ENCODE measurements around the gene ISG15.
A peak's percentile ranks its signal among the peaks of the same experiment; 100 is the strongest.
"Not testable (repeated sequence)": the region's sequence is repeated elsewhere in the genome, so short reads cannot be mapped to it uniquely, and the experiment has no call there.

ISG15 gene

DNA sequence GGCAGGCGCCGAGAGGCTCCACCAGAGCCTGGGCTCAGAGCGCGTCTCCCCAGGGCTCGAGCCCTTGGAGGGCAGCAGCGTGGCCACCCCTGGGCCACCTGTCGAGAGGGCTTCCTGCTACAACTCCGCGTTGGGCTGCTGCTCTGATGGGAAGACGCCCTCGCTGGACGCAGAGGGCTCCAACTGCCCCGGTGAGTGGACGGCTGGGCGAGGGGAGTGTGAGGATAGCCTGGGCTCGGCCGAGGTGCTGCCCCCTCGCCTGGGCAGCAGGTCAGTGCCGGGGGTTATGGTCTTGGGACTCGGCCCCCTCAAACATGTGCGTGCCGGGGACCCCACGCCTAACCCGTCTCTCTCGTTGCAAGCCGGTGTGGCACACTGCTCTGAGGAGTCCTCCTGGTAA, 33.5 kb downstream of the ISG15 start:
- DNase-seq: no peak

DNA sequence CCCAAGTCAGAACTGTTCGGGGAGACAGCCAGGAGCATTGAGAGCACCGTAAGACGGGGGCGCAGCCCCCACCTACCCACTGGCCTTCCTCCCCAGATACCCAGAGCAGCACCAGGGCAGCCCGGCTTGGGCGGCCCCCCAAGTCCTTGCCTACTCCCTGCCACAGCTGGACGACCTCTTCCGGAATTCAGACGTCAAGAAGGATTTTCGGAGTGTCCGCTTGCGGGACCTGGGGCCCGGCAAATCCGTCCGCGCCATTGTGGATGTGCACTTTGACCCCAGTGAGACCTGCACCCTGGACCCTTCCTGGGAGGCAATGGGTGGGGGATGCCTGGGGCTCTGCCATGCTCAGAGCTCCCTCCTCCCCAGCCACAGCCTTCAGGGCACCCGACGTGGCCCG, 34.1 kb downstream of the ISG15 start:
- no peak for DNase-seq

DNA sequence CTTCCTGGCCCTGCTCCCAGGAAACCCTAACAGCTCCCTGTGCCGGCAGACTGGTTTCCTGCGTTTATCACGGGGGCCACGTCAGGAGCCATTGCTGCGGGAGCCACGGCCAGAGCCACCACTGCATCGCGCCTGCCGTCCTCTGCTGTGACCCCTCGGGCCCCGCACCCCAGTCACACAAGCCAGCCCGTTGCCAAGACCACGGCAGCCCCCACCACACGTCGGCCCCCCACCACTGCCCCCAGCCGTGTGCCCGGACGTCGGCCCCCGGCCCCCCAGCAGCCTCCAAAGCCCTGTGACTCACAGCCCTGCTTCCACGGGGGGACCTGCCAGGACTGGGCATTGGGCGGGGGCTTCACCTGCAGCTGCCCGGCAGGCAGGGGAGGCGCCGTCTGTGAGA, 34.7 kb downstream of the ISG15 start:
- DNase-seq: no peak

DNA sequence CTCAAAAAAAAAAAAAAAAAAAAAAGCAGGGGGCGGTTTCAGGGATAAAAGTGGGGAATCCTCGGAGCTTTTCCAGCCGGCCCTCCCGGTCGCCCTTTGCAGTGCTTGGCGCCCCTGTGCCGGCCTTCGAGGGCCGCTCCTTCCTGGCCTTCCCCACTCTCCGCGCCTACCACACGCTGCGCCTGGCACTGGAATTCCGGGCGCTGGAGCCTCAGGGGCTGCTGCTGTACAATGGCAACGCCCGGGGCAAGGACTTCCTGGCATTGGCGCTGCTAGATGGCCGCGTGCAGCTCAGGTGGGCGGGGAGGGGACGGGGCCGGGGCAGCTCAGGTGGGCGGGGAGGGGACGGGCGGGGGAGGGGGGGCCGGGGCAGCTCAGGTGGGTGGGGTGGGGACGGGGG, 35.5 kb downstream of the ISG15 start:
- DNase-seq: no peak

DNA sequence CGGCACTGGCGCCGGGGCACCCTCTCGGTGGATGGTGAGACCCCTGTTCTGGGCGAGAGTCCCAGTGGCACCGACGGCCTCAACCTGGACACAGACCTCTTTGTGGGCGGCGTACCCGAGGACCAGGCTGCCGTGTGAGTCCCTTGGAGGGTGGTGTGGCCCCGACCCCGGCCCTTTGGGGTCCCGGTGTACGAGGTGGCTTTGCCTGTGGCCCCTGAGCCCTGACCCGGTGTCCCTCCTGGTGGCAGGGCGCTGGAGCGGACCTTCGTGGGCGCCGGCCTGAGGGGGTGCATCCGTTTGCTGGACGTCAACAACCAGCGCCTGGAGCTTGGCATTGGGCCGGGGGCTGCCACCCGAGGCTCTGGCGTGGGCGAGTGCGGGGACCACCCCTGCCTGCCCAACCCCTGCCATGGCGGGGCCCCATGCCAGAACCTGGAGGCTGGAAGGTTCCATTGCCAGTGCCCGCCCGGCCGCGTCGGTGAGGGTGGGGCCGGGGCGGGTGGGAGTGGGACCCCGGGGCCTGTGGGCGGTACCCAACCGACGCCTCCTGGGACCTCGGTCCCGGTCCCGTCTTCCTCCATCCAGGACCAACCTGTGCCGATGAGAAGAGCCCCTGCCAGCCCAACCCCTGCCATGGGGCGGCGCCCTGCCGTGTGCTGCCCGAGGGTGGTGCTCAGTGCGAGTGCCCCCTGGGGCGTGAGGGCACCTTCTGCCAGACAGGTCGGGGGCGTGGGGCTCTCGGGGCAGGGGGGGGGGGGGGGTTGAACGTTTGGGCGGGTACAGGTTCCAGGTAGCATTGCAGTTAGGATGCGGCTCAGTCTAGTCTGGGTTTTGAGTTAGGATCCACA, 36.2 kb downstream of the ISG15 start:
- no peak for DNase-seq

DNA sequence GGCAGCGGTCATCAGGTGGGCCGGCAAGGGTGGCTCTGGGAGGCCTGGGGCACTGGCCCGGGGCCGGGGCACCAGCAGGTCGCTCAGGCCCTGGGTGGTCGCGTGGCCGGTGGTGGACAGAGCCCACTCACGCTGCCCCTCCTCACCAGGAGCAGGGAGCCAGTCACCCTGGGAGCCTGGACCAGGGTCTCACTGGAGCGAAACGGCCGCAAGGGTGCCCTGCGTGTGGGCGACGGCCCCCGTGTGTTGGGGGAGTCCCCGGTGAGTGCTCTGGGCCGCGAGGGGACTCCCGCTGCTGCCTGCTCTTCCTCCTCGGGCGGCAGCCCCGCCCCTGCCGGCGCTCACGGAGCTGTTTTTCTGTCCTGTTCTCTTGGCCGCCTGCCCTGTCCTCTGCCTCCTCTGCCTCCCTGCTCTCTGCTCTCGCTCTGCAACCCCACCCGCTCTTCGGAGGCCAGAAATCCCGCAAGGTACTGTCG, 37.3 kb downstream of the ISG15 start:
- no peak for DNase-seq

DNA sequence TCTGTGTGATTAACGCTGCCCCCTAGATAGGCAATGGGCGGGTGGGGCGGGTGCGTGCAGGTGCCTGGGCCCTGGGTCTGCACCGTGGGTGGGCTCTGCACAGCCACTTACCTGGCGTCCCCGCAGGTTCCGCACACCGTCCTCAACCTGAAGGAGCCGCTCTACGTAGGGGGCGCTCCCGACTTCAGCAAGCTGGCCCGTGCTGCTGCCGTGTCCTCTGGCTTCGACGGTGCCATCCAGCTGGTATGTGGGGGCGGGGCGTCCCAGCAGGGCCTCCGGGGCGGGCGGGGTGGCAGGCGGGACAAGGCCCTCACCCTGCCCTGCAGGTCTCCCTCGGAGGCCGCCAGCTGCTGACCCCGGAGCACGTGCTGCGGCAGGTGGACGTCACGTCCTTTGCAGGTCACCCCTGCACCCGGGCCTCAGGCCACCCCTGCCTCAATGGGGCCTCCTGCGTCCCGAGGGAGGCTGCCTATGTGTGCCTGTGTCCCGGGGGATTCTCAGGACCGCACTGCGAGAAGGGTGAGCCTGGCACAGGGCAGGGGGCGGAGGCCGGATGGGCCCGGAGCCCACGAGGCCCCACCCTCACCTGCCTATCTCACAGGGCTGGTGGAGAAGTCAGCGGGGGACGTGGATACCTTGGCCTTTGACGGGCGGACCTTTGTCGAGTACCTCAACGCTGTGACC, 38.0 kb downstream of the ISG15 start:
- no peak for DNase-seq

DNA sequence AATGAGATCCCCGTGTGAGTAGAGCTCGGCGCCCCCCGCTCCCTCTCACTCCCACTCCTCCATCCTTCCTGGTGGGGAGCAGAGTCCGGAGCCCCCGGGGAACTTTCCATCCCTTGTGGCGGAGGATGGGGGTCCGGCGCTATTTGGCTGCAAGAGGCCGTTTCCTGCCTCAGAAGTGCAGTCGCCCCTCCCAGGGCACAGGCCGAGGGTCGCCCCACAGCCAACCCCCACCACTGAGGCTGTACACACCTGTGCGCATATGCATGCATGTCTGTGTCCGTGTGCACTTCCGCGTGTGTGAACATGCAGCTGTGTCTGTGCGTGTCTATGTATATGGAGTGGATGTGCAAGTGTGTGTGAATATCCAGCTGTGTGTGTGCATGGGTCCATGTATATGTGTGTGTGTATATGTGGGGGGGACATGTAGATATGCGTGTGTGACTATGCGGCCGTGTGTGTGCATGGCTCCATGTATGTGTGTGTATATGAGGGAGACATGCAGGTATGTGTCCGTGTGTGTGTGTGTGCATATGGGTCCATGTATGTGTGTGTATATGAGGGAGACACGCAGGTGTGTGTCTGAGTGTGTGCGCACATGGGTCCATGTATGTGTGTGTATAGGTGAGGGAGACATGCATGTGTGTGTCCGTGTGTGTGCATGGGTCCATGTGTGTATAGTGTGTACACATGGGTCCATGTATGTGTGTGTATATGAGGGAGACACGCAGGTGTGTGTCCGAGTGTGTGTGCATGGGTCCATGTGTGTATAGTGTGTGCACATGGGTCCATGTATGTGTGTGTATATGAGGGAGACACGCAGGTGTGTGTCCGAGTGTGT, 38.9 kb downstream of the ISG15 start:
- DNase-seq: no peak

DNA sequence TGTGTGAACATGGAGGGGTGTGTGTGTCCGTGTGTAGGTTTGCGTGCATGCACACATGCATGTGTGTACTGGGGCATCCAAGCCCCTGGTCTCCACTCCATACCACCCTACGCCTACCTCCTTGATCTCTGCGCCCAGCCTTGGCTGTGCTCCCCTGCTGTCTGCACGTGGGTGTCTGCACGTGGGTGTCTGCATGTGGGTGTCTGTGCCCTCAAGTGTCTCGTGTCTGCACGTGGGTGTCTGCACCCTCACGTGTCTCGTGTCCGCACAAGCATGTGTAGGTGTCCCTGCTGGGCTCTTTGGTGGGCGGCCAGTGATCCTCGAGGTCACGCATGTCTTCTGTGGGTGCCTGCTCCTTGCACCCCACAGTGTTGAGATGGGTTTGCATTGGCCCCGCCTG, 39.7 kb downstream of the ISG15 start:
- DNase-seq: no peak

DNA sequence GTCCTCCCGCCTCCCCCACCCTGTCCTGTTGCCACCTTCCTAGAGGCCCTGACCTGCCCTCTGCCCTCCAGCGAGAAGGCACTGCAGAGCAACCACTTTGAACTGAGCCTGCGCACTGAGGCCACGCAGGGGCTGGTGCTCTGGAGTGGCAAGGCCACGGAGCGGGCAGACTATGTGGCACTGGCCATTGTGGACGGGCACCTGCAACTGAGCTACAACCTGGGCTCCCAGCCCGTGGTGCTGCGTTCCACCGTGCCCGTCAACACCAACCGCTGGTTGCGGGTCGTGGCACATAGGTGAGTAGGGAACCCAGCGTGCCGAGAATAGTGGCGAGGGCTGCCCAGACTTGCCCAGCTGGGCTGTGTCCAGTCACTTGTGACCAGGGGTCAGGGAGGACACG, 40.4 kb downstream of the ISG15 start:
- no peak for DNase-seq

DNA sequence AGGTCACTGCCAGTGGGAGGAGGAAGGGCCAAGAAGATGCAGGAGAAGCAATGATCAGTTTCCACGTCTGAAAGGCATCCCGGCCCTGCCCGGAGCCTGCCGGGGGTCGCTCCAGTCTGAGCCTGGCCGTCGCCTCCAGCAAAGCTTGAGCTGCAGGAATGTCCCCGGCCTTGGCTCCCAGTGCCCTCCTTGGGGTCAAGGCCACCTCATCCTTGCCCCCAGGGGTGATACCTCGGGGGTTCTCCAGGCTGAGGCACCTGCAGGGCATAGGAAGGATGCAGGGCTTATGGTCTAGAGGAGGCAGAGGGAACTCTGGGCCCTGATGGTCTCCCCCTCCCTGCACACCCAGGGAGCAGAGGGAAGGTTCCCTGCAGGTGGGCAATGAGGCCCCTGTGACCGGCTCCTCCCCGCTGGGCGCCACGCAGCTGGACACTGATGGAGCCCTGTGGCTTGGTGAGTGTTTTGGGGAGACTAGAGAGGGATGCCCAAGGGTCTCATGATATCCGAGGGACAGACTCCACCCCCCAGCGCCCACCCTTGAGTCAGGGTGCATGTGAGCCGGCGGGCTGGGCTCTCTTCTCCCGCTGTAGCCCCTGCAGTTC, 40.9 kb downstream of the ISG15 start:
- no peak for DNase-seq

DNA sequence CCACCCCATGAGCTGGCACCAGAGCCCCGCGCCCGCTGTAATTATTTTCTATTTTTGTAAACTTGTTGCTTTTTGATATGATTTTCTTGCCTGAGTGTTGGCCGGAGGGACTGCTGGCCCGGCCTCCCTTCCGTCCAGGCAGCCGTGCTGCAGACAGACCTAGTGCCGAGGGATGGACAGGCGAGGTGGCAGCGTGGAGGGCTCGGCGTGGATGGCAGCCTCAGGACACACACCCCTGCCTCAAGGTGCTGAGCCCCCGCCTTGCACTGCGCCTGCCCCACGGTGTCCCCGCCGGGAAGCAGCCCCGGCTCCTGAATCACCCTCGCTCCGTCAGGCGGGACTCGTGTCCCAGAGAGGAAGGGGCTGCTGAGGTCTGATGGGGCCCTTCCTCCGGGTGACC, 41.7 kb downstream of the ISG15 start:
- no peak for DNase-seq

DNA sequence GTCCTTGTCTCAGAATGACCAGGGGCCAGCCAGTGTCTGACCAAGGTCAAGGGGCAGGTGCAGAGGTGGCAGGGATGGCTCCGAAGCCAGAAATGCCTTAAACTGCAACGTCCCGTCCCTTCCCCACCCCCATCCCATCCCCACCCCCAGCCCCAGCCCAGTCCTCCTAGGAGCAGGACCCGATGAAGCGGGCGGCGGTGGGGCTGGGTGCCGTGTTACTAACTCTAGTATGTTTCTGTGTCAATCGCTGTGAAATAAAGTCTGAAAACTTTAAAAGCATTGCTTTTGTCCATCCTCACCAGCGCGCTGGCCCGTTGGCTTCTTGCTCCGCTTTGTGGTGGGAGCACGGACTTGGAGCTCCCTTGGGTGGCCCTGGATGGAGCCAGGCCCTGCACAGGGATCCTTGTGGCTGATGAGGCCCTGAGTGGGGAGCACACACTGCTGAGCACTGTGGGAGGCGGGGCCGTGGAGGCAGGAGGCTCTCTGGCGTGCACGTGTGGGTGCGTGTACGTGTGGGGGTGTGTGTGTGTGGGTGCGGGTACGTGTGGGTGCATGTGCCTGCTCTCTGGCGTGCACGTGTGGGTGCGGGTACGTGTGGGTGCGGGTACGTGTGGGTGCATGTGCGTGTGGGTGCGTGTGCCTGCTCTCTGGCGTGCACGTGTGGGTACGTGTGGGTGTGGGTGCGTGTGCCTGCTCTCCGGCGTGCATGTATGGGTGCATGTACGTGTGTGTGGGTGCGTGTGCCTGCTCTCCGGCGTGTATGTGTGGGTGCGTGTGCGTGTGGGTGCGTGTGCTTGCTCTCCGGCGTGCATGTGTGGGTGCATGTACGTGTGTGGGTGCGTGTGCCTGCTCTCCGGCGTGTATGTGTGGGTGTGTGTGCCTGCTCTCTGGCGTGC, 42.8 kb downstream of the ISG15 start:
- no peak for DNase-seq

DNA sequence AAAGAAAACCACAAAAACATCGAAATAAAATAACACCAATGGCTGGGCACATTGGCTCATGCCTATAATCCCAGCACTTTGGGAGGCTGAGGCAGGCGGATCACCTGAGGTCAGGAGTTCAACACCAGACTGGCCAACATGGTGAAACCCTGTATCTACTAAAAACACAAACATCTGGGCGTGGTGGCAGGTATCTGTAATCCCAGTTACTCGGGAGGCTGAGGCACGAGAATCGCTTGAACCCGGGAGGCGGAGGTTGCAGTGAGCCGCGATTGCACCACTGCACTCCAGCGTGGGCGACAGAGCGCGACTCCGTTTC, 44.4 kb downstream of the ISG15 start:
- not testable (repeated sequence) for DNase-seq

DNA sequence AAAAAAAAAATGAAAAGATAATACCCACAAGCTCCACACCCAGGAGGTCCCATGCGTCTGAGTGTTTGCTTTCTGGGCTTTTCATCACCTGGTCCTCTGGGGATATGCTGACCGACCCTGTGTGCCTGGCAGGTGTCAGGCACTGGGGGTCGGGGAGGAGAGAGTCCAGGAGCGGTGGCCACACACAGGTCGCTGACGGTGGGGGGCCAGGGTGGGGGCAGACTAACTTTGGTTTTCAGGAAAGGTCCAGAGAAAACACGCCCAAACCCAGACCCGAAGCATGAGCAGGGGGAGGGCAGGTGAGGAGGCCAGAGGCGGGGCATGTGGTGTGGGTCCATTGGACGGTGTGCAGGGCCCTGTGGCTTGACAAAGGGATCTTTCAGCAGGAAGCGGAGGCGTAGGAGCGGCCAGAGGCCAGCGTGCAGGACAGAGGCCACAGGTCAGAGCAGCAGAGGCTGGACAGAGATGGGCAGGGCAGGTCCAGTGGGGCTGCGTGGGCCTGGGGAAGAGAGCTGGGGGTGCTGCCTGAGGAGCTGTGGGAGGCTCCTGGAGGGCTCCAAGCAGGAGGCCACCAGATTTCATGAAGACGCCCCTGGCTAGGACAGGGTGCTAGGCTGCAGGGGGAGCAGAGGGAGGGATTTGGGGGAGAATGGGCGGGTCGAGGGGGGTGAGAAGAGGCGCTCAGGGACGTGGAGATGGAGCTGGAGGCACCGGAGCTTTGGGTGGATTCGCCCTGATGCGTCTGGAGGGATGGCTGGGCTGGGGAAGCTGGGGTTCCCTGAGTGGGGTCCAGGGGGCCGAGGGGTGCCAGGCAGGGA, 45.0 kb downstream of the ISG15 start:
- DNase-seq: no peak

DNA sequence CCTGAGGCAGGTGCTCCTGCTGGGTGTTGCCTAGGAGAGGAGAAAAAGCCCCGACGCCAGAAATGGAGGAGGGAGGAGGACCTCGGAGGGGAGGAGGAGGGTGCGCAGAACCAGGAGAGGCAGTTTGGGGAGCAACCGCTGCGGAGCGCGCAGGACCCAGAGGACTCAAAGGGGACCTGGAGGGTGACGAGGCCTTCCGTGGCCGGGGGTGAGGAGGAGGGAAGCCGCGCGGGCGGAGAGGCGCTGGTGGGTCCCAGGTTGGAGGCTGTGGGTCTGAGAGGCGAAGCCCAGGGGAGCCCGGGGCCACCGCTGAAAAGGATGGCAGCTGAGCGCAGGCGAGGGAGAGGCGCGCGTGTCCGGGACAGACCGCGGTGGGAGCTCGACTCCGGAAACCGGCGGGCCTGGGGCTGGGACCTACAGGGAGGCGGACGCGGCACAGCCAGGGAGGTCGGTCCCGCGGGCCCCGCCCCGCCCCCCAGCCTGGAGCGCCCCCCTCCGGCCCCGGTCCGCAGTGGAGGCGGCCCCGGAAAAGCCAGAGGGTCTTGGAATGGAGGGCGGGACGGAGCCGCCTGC, 45.7 kb downstream of the ISG15 start:
- DNase-seq: no peak

DNA sequence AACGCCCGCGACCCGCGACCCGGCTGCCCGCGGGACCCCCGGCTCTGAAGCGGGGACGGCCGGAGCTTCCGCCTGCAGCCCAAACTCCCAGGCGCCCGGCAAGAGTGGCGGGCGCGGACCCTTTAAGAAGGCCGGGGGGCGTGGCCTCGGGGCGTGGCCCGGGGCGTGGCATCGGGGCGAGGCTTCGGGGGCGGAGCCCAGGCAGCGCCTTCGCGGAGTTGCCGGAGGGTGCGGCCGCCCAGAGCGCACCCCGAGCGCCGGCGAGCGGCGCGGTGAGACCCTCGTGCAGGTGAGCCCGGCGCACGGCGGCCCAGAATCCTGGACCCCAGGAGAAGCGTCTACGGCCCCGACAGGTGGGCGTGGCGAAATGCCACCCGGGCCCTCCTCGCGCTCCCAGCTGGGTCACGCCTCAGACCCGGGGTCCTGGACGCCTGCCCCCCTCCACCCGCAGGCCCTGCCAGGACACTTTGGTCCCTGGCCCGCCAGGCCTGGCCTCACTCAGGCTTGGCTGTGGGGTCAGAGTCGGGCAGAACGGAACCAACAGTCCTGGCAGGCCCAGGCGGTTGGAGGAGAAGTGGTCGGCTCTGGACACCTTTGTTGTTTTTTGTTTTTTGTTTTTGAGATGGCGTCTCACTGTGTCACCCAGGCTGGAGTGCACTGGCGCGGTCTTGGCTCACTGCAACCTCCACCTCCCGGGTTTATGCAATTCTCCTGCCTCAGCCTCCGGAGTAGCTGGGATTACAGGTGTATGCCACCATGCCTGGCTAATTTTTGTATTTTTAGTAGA, 46.4 kb downstream of the ISG15 start:
- peak; percentile 56 to 59 for DNase-seq

DNA sequence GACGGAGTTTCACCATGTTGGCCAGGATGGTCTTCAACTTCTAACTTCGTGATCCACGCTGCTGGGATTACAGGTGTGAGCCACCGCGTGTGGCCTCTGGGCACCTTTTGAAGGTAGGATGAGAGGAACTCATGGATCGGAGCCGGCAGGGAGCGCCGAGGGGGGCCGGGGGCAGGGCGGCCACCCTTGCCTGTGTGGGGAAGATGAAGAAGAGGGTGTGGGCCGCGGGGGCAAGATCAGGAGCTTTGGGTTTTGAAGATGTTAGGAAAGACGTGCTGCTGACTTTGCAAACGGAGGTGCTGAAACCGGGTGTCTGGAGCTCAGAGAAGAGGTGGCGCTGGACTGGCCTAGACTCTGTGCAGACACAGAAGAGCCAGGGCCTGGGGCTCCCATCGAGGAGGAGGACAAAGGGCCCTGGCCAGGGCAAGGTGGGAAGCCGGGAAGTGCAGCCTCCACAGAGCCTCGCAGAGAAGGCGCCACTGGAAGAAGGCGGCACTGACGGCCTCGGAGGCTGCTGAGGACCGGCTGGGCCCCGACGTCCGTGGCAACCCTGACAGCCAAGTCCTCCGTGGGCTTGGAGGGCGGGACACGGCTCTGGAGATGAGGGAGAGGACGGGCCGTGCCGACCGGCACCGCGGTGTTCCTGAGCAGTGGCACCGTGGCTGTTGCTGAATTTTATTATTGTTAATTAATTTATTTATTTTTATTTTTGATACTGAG, 47.1 kb downstream of the ISG15 start:
- no peak for DNase-seq

DNA sequence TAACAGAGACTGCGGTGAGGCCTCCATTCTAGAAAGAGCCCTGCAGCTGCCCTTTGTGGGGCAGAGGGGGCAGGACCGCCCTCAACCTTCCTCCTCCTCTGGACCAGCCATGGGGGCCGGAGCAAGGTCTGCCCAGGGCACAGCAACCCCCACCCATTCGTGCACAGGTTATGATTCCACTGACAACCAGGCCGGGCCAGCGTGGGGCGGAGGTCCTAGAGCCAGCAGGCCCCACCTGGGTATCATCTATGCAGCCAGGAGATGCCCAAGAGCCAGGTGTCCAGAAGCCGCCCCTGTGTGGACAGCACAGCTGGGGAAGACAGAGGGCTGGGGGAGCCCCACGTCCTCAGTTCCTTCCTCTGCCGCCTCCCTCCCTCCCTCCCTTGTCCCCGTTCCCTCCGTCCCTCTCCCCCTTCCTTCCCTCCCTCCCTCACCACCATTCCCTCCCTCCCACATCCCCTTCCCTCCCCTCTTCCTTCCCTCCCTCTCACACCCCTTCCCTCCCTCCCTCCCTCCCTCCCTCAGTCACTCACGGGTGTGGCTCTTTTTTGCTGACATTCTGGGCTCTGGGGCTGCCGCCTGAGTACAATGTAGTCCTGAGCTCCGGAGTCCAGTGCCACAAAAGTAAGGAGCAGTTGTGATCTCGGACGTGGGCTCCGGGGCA, 48.5 kb downstream of the ISG15 start:
- no peak for DNase-seq
